HCT116 (cell line): Measurements from ENCODE around the gene SLC22A23. TPM values are rescaled to one million over a fixed set of nuclear protein-coding genes. Genes with fewer than 3 reads are reported as not detected.

Experiments
- ATAC-seq: fragments of 200-7000 bp; cut with Tn5 transposase; 2 replicates; pipeline ENCODE4 v1.9.1; 2020; ENCODE audit warnings: mild to moderate bottlenecking, moderate library complexity
- BruUV-seq: library from RNA; stranded (reverse); fragments of 400-500 nt; replicated peaks from 2 replicates; lab custom pipeline; 2021; lab: Mats Ljungman, UMichigan
- CTCF ChIA-PET: fragments of 300-600 bp; sonication (Branson Sonifier 250); formaldehyde crosslinking; loops from one replicate; lab custom pipeline; 2021; ENCODE audit warnings: antibody characterized with exemption; lab: Charles Lee
- POLR2A ChIA-PET: fragments of 300-600, 350-600 bp; sonication (Branson Sonifier 250); formaldehyde crosslinking; loops from one replicate; lab custom pipeline; 2021; ENCODE audit warnings: antibody characterized with exemption; lab: Charles Lee
- RAD21 ChIA-PET, 2 experiments: fragments of 300-600 bp; sonication (Branson Sonifier 250); formaldehyde crosslinking; loops; one replicate each; lab custom pipeline; 2023; ENCODE audit warnings: low total read pairs in 2 of 2; ENCODE audit not compliant: uncharacterized antibody in 2 of 2, unreplicated experiment in 2 of 2, low non-redundant PET in 1 of 2; lab: Charles Lee
- DNase-seq: peaks from one replicate; pipeline ENCODE4 v3.0.0-alpha.2; 2010; ENCODE audit warnings: low read depth, low spot score
- H2AFZ ChIP-seq: fragments of 200-600 bp; shearing (Covaris generic), sonication (generic); 2 replicates; pipeline ENCODE4 v1.6.1; 2017; ENCODE audit warnings: low read depth, mixed run types, mixed read lengths, antibody characterized with exemption, low read length; ENCODE audit not compliant: poor library complexity, severe bottlenecking
- H3K27ac ChIP-seq: 2 replicates; pipeline ENCODE4 v1.5.1; 2012; ENCODE audit warnings: low read depth, low read length
- H3K27me3 ChIP-seq: fragments of 200-600 bp; sonication (generic); 2 replicates; pipeline ENCODE4 v1.6.1; 2016; ENCODE audit warnings: mixed run types, low read length, mixed read lengths; ENCODE audit not compliant: insufficient read depth
- H3K36me3 ChIP-seq, 2 experiments: fragments of 200-500 bp in 1 of 2; fragments of 200-600 bp in 1 of 2; sonication (Bioruptor generic) in 1 of 2; sonication (generic) in 1 of 2; 2 replicates each; pipeline versions ENCODE4 v1.5.1 to v1.6.1; 2014 to 2016; ENCODE audit warnings: low read length in 2 of 2, inconsistent platforms in 1 of 2, mixed read lengths in 1 of 2, mixed run types in 1 of 2; ENCODE audit not compliant: insufficient read depth in 2 of 2, control insufficient read depth in 1 of 2
- H3K4me1 ChIP-seq, 2 experiments: fragments of 200-600 bp in 1 of 2; sonication (generic) in 1 of 2; 2 replicates each; pipeline versions ENCODE4 v1.5.1 to v1.6.1; 2012 to 2017; ENCODE audit warnings: low read length in 2 of 2, inconsistent platforms in 1 of 2, mild to moderate bottlenecking in 1 of 2, mixed read lengths in 1 of 2, mixed run types in 1 of 2, moderate library complexity in 1 of 2; ENCODE audit not compliant: insufficient read depth in 2 of 2, control insufficient read depth in 1 of 2
- H3K4me2 ChIP-seq: fragments of 200-600 bp; sonication (generic); 2 replicates; pipeline ENCODE4 v1.6.1; 2017; ENCODE audit warnings: mixed run types, low read length, mixed read lengths
- H3K4me3 ChIP-seq, 2 experiments: fragments of 200-600 bp in 1 of 2; sonication (generic) in 1 of 2; replicated peaks in 1 of 2; 2 replicates each; pipeline ENCODE4 v1.5.1; 2011 to 2016; ENCODE audit warnings: low read length in 2 of 2, control low read depth in 1 of 2, low read depth in 1 of 2, mild to moderate bottlenecking in 1 of 2, mixed read lengths in 1 of 2, mixed run types in 1 of 2
- H3K79me2 ChIP-seq: fragments of 200-600 bp; sonication (generic); 2 replicates; pipeline ENCODE4 v1.6.1; 2017; ENCODE audit warnings: mild to moderate bottlenecking, mixed run types, low read length, moderate library complexity, mixed read lengths; ENCODE audit not compliant: insufficient read depth
- H3K9ac ChIP-seq: fragments of 200-600 bp; sonication (generic); 2 replicates; pipeline ENCODE4 v1.6.1; 2016; ENCODE audit warnings: low read length, mixed read lengths
- H3K9me2 ChIP-seq: fragments of 200-600 bp; sonication (generic), shearing (Covaris generic); 2 replicates; pipeline ENCODE4 v1.6.1; 2017; ENCODE audit warnings: mixed run types, mild to moderate bottlenecking, moderate library complexity; ENCODE audit not compliant: insufficient read depth
- H3K9me3 ChIP-seq, 2 experiments: fragments of 200-500 bp in 1 of 2; fragments of 200-600 bp in 1 of 2; sonication (Bioruptor generic) in 1 of 2; sonication (generic) in 1 of 2; 2 replicates each; pipeline ENCODE4 v1.6.1; 2014 to 2017; ENCODE audit warnings: low read length in 2 of 2, mixed read lengths in 2 of 2, inconsistent platforms in 1 of 2, low read depth in 1 of 2, mild to moderate bottlenecking in 1 of 2, mixed run types in 1 of 2, moderate library complexity in 1 of 2; ENCODE audit not compliant: control insufficient read depth in 1 of 2, insufficient read depth in 1 of 2
- H4K20me1 ChIP-seq: fragments of 200-600 bp; sonication (generic), shearing (Covaris generic); 2 replicates; pipeline ENCODE4 v1.6.1; 2017; ENCODE audit warnings: mixed run types, mild to moderate bottlenecking, moderate library complexity; ENCODE audit not compliant: insufficient read depth
- ELF1 ChIP-seq: IDR thresholded peaks from 2 replicates; pipeline ENCODE4 v1.6.1; 2012; ENCODE audit warnings: low read depth, borderline replicate concordance
- EZH2phosphoT487 ChIP-seq: fragments of 200-600 bp; IDR thresholded peaks from 2 replicates; pipeline ENCODE4 v1.6.1; 2018; ENCODE audit warnings: antibody characterized with exemption, borderline replicate concordance
- JUND ChIP-seq: IDR thresholded peaks from 2 replicates; pipeline ENCODE4 v1.6.1; 2012
- POLR2A ChIP-seq: IDR thresholded peaks from 2 replicates; pipeline ENCODE4 v1.7.0; 2011; ENCODE audit warnings: borderline replicate concordance; ENCODE audit not compliant: insufficient read depth, insufficient read length; ENCODE audit errors: extremely low read depth
- SRF ChIP-seq: IDR thresholded peaks from 2 replicates; pipeline ENCODE4 v1.6.1; 2012; ENCODE audit warnings: low read depth
- TCF7L2 ChIP-seq: IDR thresholded peaks from 2 replicates; pipeline ENCODE4 v1.7.0; 2011; ENCODE audit warnings: borderline replicate concordance, inconsistent platforms; ENCODE audit not compliant: insufficient read depth, insufficient read length; ENCODE audit errors: extremely low read depth
- YY1 ChIP-seq: IDR thresholded peaks from 2 replicates; pipeline ENCODE4 v1.6.1; 2011; ENCODE audit warnings: low read length, low read depth, moderate library complexity, mild to moderate bottlenecking; ENCODE audit not compliant: insufficient replicate concordance; ENCODE audit errors: extremely low read depth
- ZBTB33 ChIP-seq: IDR thresholded peaks from 2 replicates; pipeline ENCODE4 v1.6.1; 2011; ENCODE audit warnings: mild to moderate bottlenecking, low read length, moderate library complexity; ENCODE audit not compliant: insufficient replicate concordance; ENCODE audit errors: extremely low read depth
- ZFX ChIP-seq: fragments of 450-650 bp; IDR thresholded peaks from 2 replicates; pipeline ENCODE4 v1.6.1; 2017
- intact Hi-C: fragments of 100-400 bp; cut with micrococcal nuclease; formaldehyde crosslinking; loops from 2 replicates; pipeline ENCODE4 v1.10.0; 2022
- total RNA-seq: library from RNA; stranded (reverse); gene quantifications from one replicate; pipeline ENCODE4 v1.2.1, GENCODE V29; 2021; ENCODE audit not compliant: unreplicated experiment
- TF ChIP-seq, protein P1 (sequence below): IDR thresholded peaks from 2 replicates; pipeline ENCODE4 v1.6.1; 2012

SLC22A23 gene
- total RNA-seq, 1 experiment from 2014 or later, result 11.5 TPM

DNA sequence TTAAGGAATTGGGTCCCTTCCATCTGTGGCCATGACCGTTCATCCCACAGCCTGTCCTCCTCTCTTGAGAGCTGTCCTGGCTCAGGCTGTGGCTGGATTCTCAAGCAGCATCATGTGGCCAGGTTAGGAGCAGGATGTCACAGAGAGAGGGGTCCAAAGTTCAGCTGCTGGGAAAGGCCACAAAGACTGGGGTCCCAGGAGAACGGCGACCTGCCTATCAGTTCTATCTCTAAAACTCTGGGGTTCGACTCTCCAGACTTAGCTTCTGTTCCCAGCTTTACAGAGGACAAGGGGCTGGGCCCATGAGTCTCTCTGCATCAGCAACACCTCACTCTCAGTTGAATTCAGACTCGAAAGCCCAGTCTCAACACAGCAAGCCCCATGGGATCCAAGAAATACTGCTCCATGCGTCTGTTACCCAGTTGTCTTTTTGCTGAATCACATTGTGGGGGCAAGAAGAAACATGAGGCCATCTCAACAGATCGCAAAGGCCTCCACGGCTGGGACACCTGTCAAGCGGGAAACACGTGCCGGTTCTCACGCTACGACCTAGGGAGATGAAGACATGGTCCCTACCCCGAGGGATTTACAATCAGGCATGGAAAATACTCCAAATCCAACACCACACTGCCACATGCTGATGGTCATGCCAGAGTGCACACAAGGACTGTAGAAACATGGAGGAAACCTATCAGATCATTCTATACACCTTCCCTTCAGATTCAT lies 95.4 kb downstream of the SLC22A23 start:
- TF ChIP-seq ZFX (no peak), ZBTB33 (no peak), JUND (no peak), TCF7L2 (no peak), SRF (no peak), POLR2A (no peak), YY1 (no peak), EZH2phosphoT487 (no peak), ELF1 (no peak)
- TF ChIP-seq, protein P1, sequence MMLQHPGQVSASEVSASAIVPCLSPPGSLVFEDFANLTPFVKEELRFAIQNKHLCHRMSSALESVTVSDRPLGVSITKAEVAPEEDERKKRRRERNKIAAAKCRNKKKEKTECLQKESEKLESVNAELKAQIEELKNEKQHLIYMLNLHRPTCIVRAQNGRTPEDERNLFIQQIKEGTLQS, result no peak
- no peaks in the 10 kb centered on the region for H3K27me3 ChIP-seq
- H3K9me3 ChIP-seq, result no peaks in the 10 kb centered on the region
- ChIA-PET RAD21 (no interaction called here), POLR2A (no interaction called here), CTCF (no interaction called here)
- H3K9me2 ChIP-seq, result no peaks in the 10 kb centered on the region
- H3K4me1 ChIP-seq, result peaks cover 40 to 61% of the 10 kb centered on the region in 2 experiments
- DNase-seq (no peak), ATAC-seq (no peak)
- no peak overlapping the region for H3K9ac ChIP-seq
- no peaks in the 10 kb centered on the region for H4K20me1 ChIP-seq
- no peaks in the 10 kb centered on the region for H3K79me2 ChIP-seq
- H2AFZ ChIP-seq, result no peak overlapping the region
- intact Hi-C loops, result no loop called here
- H3K36me3 ChIP-seq, result no peaks in the 10 kb centered on the region
- H3K27ac ChIP-seq, result no peak overlapping the region
- BruUV-seq, result no TSS peak
- H3K4me2 ChIP-seq, result no peak overlapping the region
- H3K4me3 ChIP-seq, result no peak overlapping the region
